ENCODE results near the gene ABI1.

Gene ABI1

GRCh38 chr10:26696786-26697162, 164.0 kb downstream of the ABI1 start:
- peak overlapping the region; percentile 87 for H3K4me3 ChIP-seq (ENCODE audit: low read depth, low read length)
- peak overlapping the region; percentile 78 for H3K27ac ChIP-seq
- H3K36me3 ChIP-seq (replicated peaks): no peaks in the 10 kb centered on the region
- DNase-seq: no peak
- TF ChIP-seq, protein P1, sequence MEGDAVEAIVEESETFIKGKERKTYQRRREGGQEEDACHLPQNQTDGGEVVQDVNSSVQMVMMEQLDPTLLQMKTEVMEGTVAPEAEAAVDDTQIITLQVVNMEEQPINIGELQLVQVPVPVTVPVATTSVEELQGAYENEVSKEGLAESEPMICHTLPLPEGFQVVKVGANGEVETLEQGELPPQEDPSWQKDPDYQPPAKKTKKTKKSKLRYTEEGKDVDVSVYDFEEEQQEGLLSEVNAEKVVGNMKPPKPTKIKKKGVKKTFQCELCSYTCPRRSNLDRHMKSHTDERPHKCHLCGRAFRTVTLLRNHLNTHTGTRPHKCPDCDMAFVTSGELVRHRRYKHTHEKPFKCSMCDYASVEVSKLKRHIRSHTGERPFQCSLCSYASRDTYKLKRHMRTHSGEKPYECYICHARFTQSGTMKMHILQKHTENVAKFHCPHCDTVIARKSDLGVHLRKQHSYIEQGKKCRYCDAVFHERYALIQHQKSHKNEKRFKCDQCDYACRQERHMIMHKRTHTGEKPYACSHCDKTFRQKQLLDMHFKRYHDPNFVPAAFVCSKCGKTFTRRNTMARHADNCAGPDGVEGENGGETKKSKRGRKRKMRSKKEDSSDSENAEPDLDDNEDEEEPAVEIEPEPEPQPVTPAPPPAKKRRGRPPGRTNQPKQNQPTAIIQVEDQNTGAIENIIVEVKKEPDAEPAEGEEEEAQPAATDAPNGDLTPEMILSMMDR (IDR thresholded peaks at IDR 0.05; ENCODE audit: low read depth, low read length, missing control alignments): no peak
- in situ Hi-C loops (cut with HindIII; ENCODE audit: low pct_ligation_motif_present, low sequenced_read_pairs): no loop called here
- H3K27me3 ChIP-seq (replicated peaks): no peaks in the 10 kb centered on the region
